Neutrophil (primary cell): ENCODE measurements around the gene SEC23A.

Experiments used
- H3K27ac ChIP-seq: fragments of 200-600 bp; sonication (generic); 2 replicates; pipeline ENCODE4 v1.5.1; 2016; ENCODE audit warnings: mild to moderate bottlenecking, moderate library complexity
- H3K27me3 ChIP-seq: fragments of 200-600 bp; sonication (generic); 2 replicates; pipeline ENCODE4 v1.6.0; 2016; ENCODE audit warnings: mild to moderate bottlenecking
- H3K36me3 ChIP-seq: fragments of 200-600 bp; sonication (generic); 2 replicates; pipeline ENCODE4 v1.5.1; 2017
- H3K4me1 ChIP-seq, 2 experiments: fragments of 200-600 bp in 1 of 2; sonication (generic) in 1 of 2; 1 replicate in 1 of 2; 2 replicates in 1 of 2; pipeline versions ENCODE4 v1.5.1 to v1.6.1; 2013 to 2016; ENCODE audit warnings: low read depth in 1 of 2, low read length in 1 of 2, mild to moderate bottlenecking in 1 of 2, moderate library complexity in 1 of 2; ENCODE audit not compliant: control insufficient read depth in 1 of 2, insufficient read depth in 1 of 2
- H3K4me3 ChIP-seq, 2 experiments: fragments of 200-600 bp in 1 of 2; sonication (generic) in 1 of 2; 1 replicate in 1 of 2; 2 replicates in 1 of 2; pipeline ENCODE4 v1.5.1; 2013 to 2016; ENCODE audit warnings: low read depth in 1 of 2, low read length in 1 of 2, mild to moderate bottlenecking in 1 of 2, moderate library complexity in 1 of 2
- H3K9me3 ChIP-seq: fragments of 200-600 bp; sonication (generic); 2 replicates; pipeline ENCODE4 v1.5.1; 2016
- CTCF ChIP-seq: fragments of 200-600 bp; sonication (generic); IDR thresholded peaks from 2 replicates; pipeline ENCODE4 v1.5.1; 2016; ENCODE audit warnings: antibody characterized with exemption

The SEC23A gene

GRCh38 chr14:39035336-39035735 is 67.7 kb downstream of the SEC23A start:
- no peaks in the 10 kb centered on the region for H3K9me3 ChIP-seq
- no peak overlapping the region for H3K4me3 ChIP-seq
- no peaks in the 10 kb centered on the region for H3K27me3 ChIP-seq
- no peak for TF ChIP-seq CTCF
- H3K36me3 ChIP-seq, result peaks cover 93% of the 10 kb centered on the region
- H3K4me1 ChIP-seq, result no peaks in the 10 kb centered on the region
- no peak overlapping the region for H3K27ac ChIP-seq

- Histone ChIP-seq H3K4me1 (no peaks in the 10 kb centered on the region), H3K27ac (no peak overlapping the region), H3K9me3 (no peaks in the 10 kb centered on the region), H3K27me3 (no peaks in the 10 kb centered on the region), H3K4me3 (no peak overlapping the region), H3K36me3 (peaks cover 93% of the 10 kb centered on the region)
- no peak for TF ChIP-seq CTCF
Observed at GRCh38 chr14:39034481-39035296, 68.3 kb downstream of the SEC23A start.

- no peaks in the 10 kb centered on the region for H3K9me3 ChIP-seq
- H3K27me3 ChIP-seq, result no peaks in the 10 kb centered on the region
- H3K36me3 ChIP-seq, result peaks cover 83% of the 10 kb centered on the region
- no peak overlapping the region for H3K27ac ChIP-seq
- no peak for TF ChIP-seq CTCF
- H3K4me3 ChIP-seq, result no peak overlapping the region
- no peaks in the 10 kb centered on the region for H3K4me1 ChIP-seq
Observed at GRCh38 chr14:39033371-39033770, 69.7 kb downstream of the SEC23A start.

DNA sequence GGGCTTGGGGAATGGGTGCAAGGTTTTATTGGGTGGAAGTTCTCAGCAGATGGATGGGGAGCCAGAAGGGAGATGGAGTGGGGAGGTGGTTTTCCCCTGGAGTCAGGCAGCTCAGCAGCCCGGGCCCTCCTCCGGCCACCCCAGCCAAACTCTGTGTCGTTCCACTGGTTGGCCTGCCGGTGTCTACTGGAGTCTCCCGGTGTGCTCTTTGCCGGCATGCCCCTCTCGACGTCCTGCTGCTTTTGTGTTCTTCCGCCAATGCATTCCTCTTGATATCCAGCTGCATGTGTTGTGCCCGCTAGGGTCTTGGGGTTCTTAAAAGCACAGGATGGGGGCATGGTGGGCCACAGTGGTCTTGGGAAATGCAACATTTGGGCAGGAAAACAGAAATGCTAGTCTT is 72.8 kb downstream of the SEC23A start:
- no peaks in the 10 kb centered on the region for H3K4me1 ChIP-seq
- peaks cover 53% of the 10 kb centered on the region for H3K36me3 ChIP-seq
- H3K27ac ChIP-seq, result no peak overlapping the region
- no peaks in the 10 kb centered on the region for H3K27me3 ChIP-seq
- no peaks in the 10 kb centered on the region for H3K9me3 ChIP-seq
- no peak for TF ChIP-seq CTCF
- no peak overlapping the region for H3K4me3 ChIP-seq

DNA sequence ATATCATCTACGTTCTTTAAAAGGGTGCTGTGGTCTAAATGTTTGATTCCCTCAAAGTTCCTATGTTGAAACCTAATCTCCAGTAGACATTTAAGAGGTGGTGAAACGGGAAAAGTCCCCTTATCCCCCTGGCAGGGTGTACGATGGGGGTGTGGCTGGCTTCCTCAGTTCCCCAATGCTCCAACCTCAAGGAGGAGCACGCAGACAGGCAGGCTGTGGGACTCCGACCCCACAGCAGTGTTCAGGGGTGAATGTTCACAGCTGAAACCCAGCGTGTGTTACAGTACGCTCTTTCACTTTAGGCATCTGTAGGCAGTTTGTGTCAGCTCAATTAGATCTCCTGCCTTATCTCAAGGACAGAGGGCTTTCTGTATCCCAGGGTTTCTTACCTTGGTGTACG is 73.2 kb downstream of the SEC23A start:
- no peak overlapping the region for H3K27ac ChIP-seq
- no peak overlapping the region for H3K4me3 ChIP-seq
- peaks cover 49% of the 10 kb centered on the region for H3K36me3 ChIP-seq
- H3K27me3 ChIP-seq, result no peaks in the 10 kb centered on the region
- H3K9me3 ChIP-seq, result no peaks in the 10 kb centered on the region
- H3K4me1 ChIP-seq, result no peaks in the 10 kb centered on the region
- TF ChIP-seq CTCF, result no peak
